GM12892 (cell line): Measurements from ENCODE around the gene LEAP2.

ENCODE experiments used
- DNase-seq: peaks from one replicate; pipeline ENCODE4 v3.0.0; 2011; ENCODE audit not compliant: insufficient read length
- FAIRE-seq: peaks from 2 replicates; lab custom pipeline; 2011; peaks lifted over from hg19 to GRCh38; lab: Jason Lieb, UNC
- POLR2A ChIP-seq: IDR thresholded peaks from 2 replicates; pipeline ENCODE4 v1.6.1; 2011; ENCODE audit warnings: low read depth, low read length, control low read depth
- POLR2AphosphoS5 ChIP-seq: IDR thresholded peaks from 2 replicates; pipeline ENCODE4 v1.6.1; 2011; ENCODE audit warnings: low read depth, low read length, control low read depth
- TAF1 ChIP-seq: IDR thresholded peaks from 2 replicates; pipeline ENCODE4 v1.6.1; 2011; ENCODE audit warnings: low read depth, mild to moderate bottlenecking, control low read depth, low read length, borderline replicate concordance

Gene LEAP2

GRCh38 chr5:132886064-132886823 is 12.8 kb downstream of the LEAP2 start:
- TF ChIP-seq POLR2AphosphoS5 (no peak), TAF1 (no peak), POLR2A (no peak)
- no peak for FAIRE-seq
- no peak for DNase-seq

GRCh38 chr5:132887283-132887682 is 13.8 kb downstream of the LEAP2 start:
- DNase-seq (no peak), FAIRE-seq (no peak)
- no peak for TF ChIP-seq POLR2AphosphoS5
- TF ChIP-seq POLR2A, result no peak
- TF ChIP-seq TAF1, result no peak

- TF ChIP-seq POLR2A (no peak), POLR2AphosphoS5 (no peak), TAF1 (no peak)
- FAIRE-seq (no peak), DNase-seq (no peak)
Observed at GRCh38 chr5:132889501-132889900, 16.0 kb downstream of the LEAP2 start.

- DNase-seq (no peak), FAIRE-seq (no peak)
- TF ChIP-seq TAF1, result no peak
- no peak for TF ChIP-seq POLR2AphosphoS5
- TF ChIP-seq POLR2A, result no peak
Observed at GRCh38 chr5:132890817-132891216, 17.3 kb downstream of the LEAP2 start.

GRCh38 chr5:132895719-132896305 is 22.3 kb downstream of the LEAP2 start:
- TF ChIP-seq POLR2A (no peak), POLR2AphosphoS5 (no peak), TAF1 (no peak)
- no peak for FAIRE-seq
- DNase-seq, result no peak

GRCh38 chr5:132896685-132897084 is 23.2 kb downstream of the LEAP2 start:
- TF ChIP-seq POLR2AphosphoS5, result no peak
- no peak for TF ChIP-seq POLR2A
- no peak for TF ChIP-seq TAF1
- FAIRE-seq (no peak), DNase-seq (no peak)

GRCh38 chr5:132898094-132898493 is 24.6 kb downstream of the LEAP2 start:
- no peak for TF ChIP-seq POLR2A
- no peak for TF ChIP-seq POLR2AphosphoS5
- TF ChIP-seq TAF1, result no peak
- DNase-seq (no peak), FAIRE-seq (no peak)

- DNase-seq (no peak), FAIRE-seq (no peak)
- no peak for TF ChIP-seq TAF1
- no peak for TF ChIP-seq POLR2A
- no peak for TF ChIP-seq POLR2AphosphoS5
Observed at GRCh38 chr5:132901036-132901435, 27.6 kb downstream of the LEAP2 start.

GRCh38 chr5:132901730-132902129 is 28.3 kb downstream of the LEAP2 start:
- no peak for DNase-seq
- no peak for FAIRE-seq
- TF ChIP-seq POLR2AphosphoS5 (no peak), TAF1 (no peak), POLR2A (no peak)

- FAIRE-seq, result no peak
- DNase-seq, result no peak
- no peak for TF ChIP-seq TAF1
- TF ChIP-seq POLR2AphosphoS5, result no peak
- TF ChIP-seq POLR2A, result no peak
Observed at GRCh38 chr5:132905938-132906337, 32.5 kb downstream of the LEAP2 start.

GRCh38 chr5:132907161-132907560 is 33.7 kb downstream of the LEAP2 start:
- TF ChIP-seq TAF1 (no peak), POLR2AphosphoS5 (no peak), POLR2A (no peak)
- no peak for FAIRE-seq
- no peak for DNase-seq

- no peak for FAIRE-seq
Observed at GRCh38 chr5:132909702-132910101, 36.2 kb downstream of the LEAP2 start.

More at GRCh38 chr5:132909702-132910101, 36.2 kb downstream of the LEAP2 start:
- no peak for DNase-seq
- no peak for TF ChIP-seq TAF1
- TF ChIP-seq POLR2A, result no peak
- no peak for TF ChIP-seq POLR2AphosphoS5
